K562 (cell line): ENCODE measurements around the gene LYPD5. TPM values are rescaled to one million over a fixed set of nuclear protein-coding genes. Genes with fewer than 3 reads are reported as not detected.

Source experiments
- ATAC-seq: fragments of 200-7000 bp; cut with Tn5 transposase; 3 replicates; pipeline ENCODE4 v1.9.1; 2020; ENCODE audit warnings: moderate library complexity
- BruUV-seq: library from RNA; stranded (reverse); fragments of 400-500 nt; replicated peaks from 2 replicates; lab custom pipeline; 2021; lab: Mats Ljungman, UMichigan
- CTCF ChIA-PET: fragments of 300-600 bp; formaldehyde crosslinking; extraction: SDS; loops from one replicate; lab custom pipeline; 2021; ENCODE audit warnings: low intra/inter-chr PET ratio; lab: Yijun Ruan, JAX
- POLR2A ChIA-PET: fragments of 300-600, 350-650 bp; sonication (Branson Sonifier 250); formaldehyde crosslinking; extraction: SDS; loops from one replicate; lab custom pipeline; 2021; ENCODE audit warnings: antibody characterized with exemption, inconsistent platforms; lab: Yijun Ruan, JAX
- DNase-seq, 4 experiments: peaks; one replicate each; pipeline versions ENCODE4 v3.0.0 to v3.0.0-alpha.2; 2011 to 2018; ENCODE audit warnings: low spot score in 3 of 4, mixed read lengths in 3 of 4; ENCODE audit errors: extremely low read depth in 1 of 4
- FAIRE-seq: peaks from 2 replicates; lab custom pipeline; 2011; peaks lifted over from hg19 to GRCh38; lab: Jason Lieb, UNC
- H2AFZ ChIP-seq: 2 replicates; pipeline ENCODE4 v1.6.0; 2011; ENCODE audit warnings: low read depth, low read length, control low read depth, inconsistent platforms
- H3K27ac ChIP-seq: fragments of 200-600 bp; 3 replicates; pipeline ENCODE4 v1.8.0; 2011; ENCODE audit warnings: low read depth, mild to moderate bottlenecking, control low read depth, inconsistent platforms, low read length, moderate library complexity, mixed read lengths; ENCODE audit errors: extremely low read depth
- H3K27me3 ChIP-seq, 2 experiments: fragments of 300-600 bp in 1 of 2; 2 replicates in 1 of 2; 3 replicates in 1 of 2; pipeline versions ENCODE4 v1.6.0 to v1.8.0; 2011; ENCODE audit warnings: inconsistent platforms in 2 of 2, low read length in 2 of 2, mild to moderate bottlenecking in 1 of 2, mixed read lengths in 1 of 2, moderate library complexity in 1 of 2; ENCODE audit not compliant: control insufficient read depth in 2 of 2, insufficient read depth in 2 of 2
- H3K36me3 ChIP-seq: fragments of 300-600 bp; 3 replicates; pipeline ENCODE4 v1.8.0; 2011; ENCODE audit warnings: mild to moderate bottlenecking, low read length, inconsistent platforms; ENCODE audit not compliant: control insufficient read depth, insufficient read depth
- H3K4me1 ChIP-seq, 2 experiments: fragments of 200-600 bp in 1 of 2; replicated peaks in 1 of 2; 2 replicates in 1 of 2; 3 replicates in 1 of 2; pipeline versions ENCODE4 v1.5.1 to v1.8.0; 2011; ENCODE audit warnings: inconsistent platforms in 2 of 2, low read length in 2 of 2, mild to moderate bottlenecking in 1 of 2, mixed read lengths in 1 of 2, moderate library complexity in 1 of 2; ENCODE audit not compliant: control insufficient read depth in 2 of 2, insufficient read depth in 2 of 2
- H3K4me2 ChIP-seq: 2 replicates; pipeline ENCODE4 v1.6.1; 2011; ENCODE audit warnings: low read length, control low read depth, inconsistent platforms, mixed read lengths; ENCODE audit not compliant: insufficient read depth
- H3K4me3 ChIP-seq: fragments of 200-600 bp; sonication (generic), shearing (Covaris generic); 2 replicates; pipeline ENCODE4 v1.5.1; 2016; ENCODE audit warnings: control low read depth, inconsistent platforms
- H3K79me2 ChIP-seq: fragments of 200-600 bp; 3 replicates; pipeline ENCODE4 v1.8.0; 2011; ENCODE audit warnings: low read length, inconsistent platforms; ENCODE audit not compliant: control insufficient read depth, insufficient read depth
- H3K9ac ChIP-seq, 2 experiments: 2 replicates each; pipeline versions ENCODE4 v1.6.0 to v1.6.1; 2011; ENCODE audit warnings: low read depth in 2 of 2, low read length in 2 of 2, control low read depth in 1 of 2, inconsistent platforms in 1 of 2, mild to moderate bottlenecking in 1 of 2, mixed read lengths in 1 of 2; ENCODE audit not compliant: insufficient read depth in 1 of 2
- H3K9me1 ChIP-seq: one replicate; pipeline ENCODE4 v1.6.0; 2011; ENCODE audit warnings: inconsistent platforms, mild to moderate bottlenecking, low read length, moderate library complexity; ENCODE audit not compliant: control insufficient read depth, insufficient read depth
- H3K9me3 ChIP-seq: replicated peaks from 2 replicates; pipeline ENCODE4 v1.5.1; 2011; ENCODE audit warnings: low read depth, low read length, inconsistent platforms; ENCODE audit not compliant: control insufficient read depth, insufficient read depth
- H4K20me1 ChIP-seq: replicated peaks from 2 replicates; pipeline ENCODE4 v1.6.1; 2011; ENCODE audit warnings: low read length, inconsistent platforms, mixed read lengths; ENCODE audit not compliant: control insufficient read depth, insufficient read depth
- CHD2 ChIP-seq: IDR thresholded peaks from 2 replicates; pipeline ENCODE4 v1.6.1; 2011; ENCODE audit warnings: low read depth, low read length
- DACH1 ChIP-seq: fragments of 450-650 bp; IDR thresholded peaks from 2 replicates; pipeline ENCODE4 v1.6.1; 2018; ENCODE audit not compliant: partially characterized antibody
- KLF6 ChIP-seq: fragments of 250-450 bp; sonication (Bioruptor Pico); IDR thresholded peaks from 2 replicates; pipeline ENCODE4 v1.4.0; 2020; ENCODE audit warnings: mild to moderate bottlenecking, moderate library complexity, borderline replicate concordance
- NFXL1 ChIP-seq: fragments of 450-650 bp; formaldehyde crosslinking; IDR thresholded peaks from 2 replicates; pipeline ENCODE4 v1.4.0; 2021; ENCODE audit warnings: mild to moderate bottlenecking
- POLR2AphosphoS2 ChIP-seq: IDR thresholded peaks from 2 replicates; pipeline ENCODE4 v1.6.1; 2012; ENCODE audit warnings: low read length, improper control_type of control experiment
- PTBP1 ChIP-seq: fragments of 200-400 bp; formaldehyde crosslinking; IDR thresholded peaks from 2 replicates; pipeline ENCODE4 v1.6.1; 2017; ENCODE audit warnings: low read depth, low read length
- RFX1 ChIP-seq: fragments of 450-650 bp; IDR thresholded peaks from 2 replicates; pipeline ENCODE4 v1.6.1; 2016; ENCODE audit warnings: mild to moderate bottlenecking, moderate library complexity
- ZNF3 ChIP-seq: fragments of 250-450 bp; sonication (Bioruptor Pico); IDR thresholded peaks from 2 replicates; pipeline ENCODE4 v1.5.0; 2021; ENCODE audit warnings: mild to moderate bottlenecking, moderate library complexity
- WGBS: fragments of 100-300 bp; shearing (Covaris generic); methylation state at CpG from one replicate; pipeline ENCODE4 v1.1.6; 2016; ENCODE audit warnings: low coverage, mixed read lengths; ENCODE audit not compliant: insufficient coverage; ENCODE audit errors: missing lambda C conversion rate; 5-methylcytosine and 5-hydroxymethylcytosine counted together
- in situ Hi-C: fragments of 300-500 bp; cut with MboI; formaldehyde crosslinking; loops from 4 replicates; pipeline ENCODE4 v1.15.0; 2018; ENCODE audit warnings: inconsistent platforms, mixed read lengths
- intact Hi-C: fragments of 100-400 bp; cut with micrococcal nuclease; formaldehyde crosslinking; loops from 2 replicates; pipeline ENCODE4 v1.14.2; 2022
- polyA plus RNA-seq, 8 experiments: library from polyadenylated mRNA; depleted of rRNA in 4 of 8; stranded (reverse) in 5 of 8; unstranded in 3 of 8; fragments of >200 nt; fragmentation: Nextera tagmentation in 2 of 8; fragmentation: Illumina TruSeq in 1 of 8; extraction: Ambion mirVana in 2 of 8; extraction: Trizol in 1 of 8; gene quantifications; 2 replicates each; pipeline versions ENCODE4 v1.2.1 to v1.2.3, GENCODE V29; 2011 to 2014; ENCODE audit warnings: inconsistent platforms in 1 of 8, missing spikeins in 1 of 8
- total RNA-seq, 7 experiments: library from RNA; depleted of rRNA in 6 of 7; stranded (reverse); fragments of >200 nt in 6 of 7; fragmentation: Illumina TruSeq in 2 of 7; extraction: Trizol in 2 of 7; gene quantifications; 2 replicates each; pipeline versions ENCODE4 v1.2.1 to v1.2.3, GENCODE V29; 2011 to 2021; ENCODE audit warnings: low replicate concordance in 1 of 7
- TF ChIP-seq, protein P1 (sequence below): sonication (generic); formaldehyde crosslinking; IDR thresholded peaks from 2 replicates; pipeline ENCODE4 v1.8.0; 2022; ENCODE audit warnings: mild to moderate bottlenecking, missing genetic modification reagents
- TF ChIP-seq, protein P2 (sequence below): fragments of 450-650 bp; IDR thresholded peaks from 2 replicates; pipeline ENCODE4 v1.6.1; 2016; ENCODE audit warnings: mild to moderate bottlenecking, moderate library complexity

LYPD5 gene
- total and polyA plus RNA-seq, 9 of the 15 experiments (the other 6 are each of a cell fraction or from before 2014, with no cell fraction given), result 0.03 to 0.22 (median 0.10) TPM; not detected in 3

DNA sequence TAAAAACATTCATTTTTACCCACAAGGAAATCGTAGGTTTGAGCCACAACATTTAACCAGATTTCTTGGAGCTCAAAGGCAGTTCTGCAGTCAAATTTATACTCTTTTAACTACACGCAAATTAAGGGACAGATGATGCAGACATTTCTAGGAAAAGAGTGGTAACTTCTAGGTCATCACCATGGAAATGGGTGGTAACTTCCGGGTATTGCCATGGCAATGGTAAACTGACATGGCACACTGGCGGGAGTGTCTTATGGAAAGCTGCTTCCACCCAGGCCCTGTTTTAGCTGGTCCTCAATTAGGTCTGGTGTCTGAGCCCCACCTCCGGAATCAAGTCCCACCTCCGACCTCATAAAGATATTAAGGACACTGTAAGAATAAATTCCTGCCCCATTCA, 10.4 kb upstream of the LYPD5 start (continued):
- no peak for TF ChIP-seq KLF6
- peak; percentile 77 for TF ChIP-seq RFX1
- no peak for TF ChIP-seq ZNF3 (CRISPR knock-in tag)

DNA sequence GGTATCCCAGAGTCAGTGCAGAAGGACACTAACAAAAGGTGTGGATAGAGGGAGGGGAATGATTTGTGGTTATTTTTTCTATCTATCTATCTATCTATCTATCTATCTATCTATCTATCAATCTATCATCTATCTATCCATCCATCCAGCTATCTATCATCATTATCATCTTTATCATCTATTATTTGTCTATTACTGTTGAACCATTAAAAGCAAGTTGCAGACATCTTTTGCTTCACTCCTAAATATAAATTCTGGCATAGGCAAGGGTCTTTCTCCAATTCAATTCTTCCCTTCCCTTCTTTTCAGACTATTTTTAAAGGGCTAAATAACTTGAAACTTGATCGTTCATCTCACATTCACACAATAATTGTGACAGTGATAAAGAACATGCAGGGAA, 10.0 kb upstream of the LYPD5 start:
- no peaks in the 10 kb centered on the region for H3K9me1 ChIP-seq
- TF ChIP-seq PTBP1 (no peak), CHD2 (no peak), DACH1 (peak; percentile 78), NFXL1 (CRISPR knock-in tag) (no peak), POLR2AphosphoS2 (no peak)
- TF ChIP-seq, protein P1, sequence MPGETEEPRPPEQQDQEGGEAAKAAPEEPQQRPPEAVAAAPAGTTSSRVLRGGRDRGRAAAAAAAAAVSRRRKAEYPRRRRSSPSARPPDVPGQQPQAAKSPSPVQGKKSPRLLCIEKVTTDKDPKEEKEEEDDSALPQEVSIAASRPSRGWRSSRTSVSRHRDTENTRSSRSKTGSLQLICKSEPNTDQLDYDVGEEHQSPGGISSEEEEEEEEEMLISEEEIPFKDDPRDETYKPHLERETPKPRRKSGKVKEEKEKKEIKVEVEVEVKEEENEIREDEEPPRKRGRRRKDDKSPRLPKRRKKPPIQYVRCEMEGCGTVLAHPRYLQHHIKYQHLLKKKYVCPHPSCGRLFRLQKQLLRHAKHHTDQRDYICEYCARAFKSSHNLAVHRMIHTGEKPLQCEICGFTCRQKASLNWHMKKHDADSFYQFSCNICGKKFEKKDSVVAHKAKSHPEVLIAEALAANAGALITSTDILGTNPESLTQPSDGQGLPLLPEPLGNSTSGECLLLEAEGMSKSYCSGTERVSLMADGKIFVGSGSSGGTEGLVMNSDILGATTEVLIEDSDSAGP (CRISPR knock-in tag), result no peak
- TF ChIP-seq, protein P2, sequence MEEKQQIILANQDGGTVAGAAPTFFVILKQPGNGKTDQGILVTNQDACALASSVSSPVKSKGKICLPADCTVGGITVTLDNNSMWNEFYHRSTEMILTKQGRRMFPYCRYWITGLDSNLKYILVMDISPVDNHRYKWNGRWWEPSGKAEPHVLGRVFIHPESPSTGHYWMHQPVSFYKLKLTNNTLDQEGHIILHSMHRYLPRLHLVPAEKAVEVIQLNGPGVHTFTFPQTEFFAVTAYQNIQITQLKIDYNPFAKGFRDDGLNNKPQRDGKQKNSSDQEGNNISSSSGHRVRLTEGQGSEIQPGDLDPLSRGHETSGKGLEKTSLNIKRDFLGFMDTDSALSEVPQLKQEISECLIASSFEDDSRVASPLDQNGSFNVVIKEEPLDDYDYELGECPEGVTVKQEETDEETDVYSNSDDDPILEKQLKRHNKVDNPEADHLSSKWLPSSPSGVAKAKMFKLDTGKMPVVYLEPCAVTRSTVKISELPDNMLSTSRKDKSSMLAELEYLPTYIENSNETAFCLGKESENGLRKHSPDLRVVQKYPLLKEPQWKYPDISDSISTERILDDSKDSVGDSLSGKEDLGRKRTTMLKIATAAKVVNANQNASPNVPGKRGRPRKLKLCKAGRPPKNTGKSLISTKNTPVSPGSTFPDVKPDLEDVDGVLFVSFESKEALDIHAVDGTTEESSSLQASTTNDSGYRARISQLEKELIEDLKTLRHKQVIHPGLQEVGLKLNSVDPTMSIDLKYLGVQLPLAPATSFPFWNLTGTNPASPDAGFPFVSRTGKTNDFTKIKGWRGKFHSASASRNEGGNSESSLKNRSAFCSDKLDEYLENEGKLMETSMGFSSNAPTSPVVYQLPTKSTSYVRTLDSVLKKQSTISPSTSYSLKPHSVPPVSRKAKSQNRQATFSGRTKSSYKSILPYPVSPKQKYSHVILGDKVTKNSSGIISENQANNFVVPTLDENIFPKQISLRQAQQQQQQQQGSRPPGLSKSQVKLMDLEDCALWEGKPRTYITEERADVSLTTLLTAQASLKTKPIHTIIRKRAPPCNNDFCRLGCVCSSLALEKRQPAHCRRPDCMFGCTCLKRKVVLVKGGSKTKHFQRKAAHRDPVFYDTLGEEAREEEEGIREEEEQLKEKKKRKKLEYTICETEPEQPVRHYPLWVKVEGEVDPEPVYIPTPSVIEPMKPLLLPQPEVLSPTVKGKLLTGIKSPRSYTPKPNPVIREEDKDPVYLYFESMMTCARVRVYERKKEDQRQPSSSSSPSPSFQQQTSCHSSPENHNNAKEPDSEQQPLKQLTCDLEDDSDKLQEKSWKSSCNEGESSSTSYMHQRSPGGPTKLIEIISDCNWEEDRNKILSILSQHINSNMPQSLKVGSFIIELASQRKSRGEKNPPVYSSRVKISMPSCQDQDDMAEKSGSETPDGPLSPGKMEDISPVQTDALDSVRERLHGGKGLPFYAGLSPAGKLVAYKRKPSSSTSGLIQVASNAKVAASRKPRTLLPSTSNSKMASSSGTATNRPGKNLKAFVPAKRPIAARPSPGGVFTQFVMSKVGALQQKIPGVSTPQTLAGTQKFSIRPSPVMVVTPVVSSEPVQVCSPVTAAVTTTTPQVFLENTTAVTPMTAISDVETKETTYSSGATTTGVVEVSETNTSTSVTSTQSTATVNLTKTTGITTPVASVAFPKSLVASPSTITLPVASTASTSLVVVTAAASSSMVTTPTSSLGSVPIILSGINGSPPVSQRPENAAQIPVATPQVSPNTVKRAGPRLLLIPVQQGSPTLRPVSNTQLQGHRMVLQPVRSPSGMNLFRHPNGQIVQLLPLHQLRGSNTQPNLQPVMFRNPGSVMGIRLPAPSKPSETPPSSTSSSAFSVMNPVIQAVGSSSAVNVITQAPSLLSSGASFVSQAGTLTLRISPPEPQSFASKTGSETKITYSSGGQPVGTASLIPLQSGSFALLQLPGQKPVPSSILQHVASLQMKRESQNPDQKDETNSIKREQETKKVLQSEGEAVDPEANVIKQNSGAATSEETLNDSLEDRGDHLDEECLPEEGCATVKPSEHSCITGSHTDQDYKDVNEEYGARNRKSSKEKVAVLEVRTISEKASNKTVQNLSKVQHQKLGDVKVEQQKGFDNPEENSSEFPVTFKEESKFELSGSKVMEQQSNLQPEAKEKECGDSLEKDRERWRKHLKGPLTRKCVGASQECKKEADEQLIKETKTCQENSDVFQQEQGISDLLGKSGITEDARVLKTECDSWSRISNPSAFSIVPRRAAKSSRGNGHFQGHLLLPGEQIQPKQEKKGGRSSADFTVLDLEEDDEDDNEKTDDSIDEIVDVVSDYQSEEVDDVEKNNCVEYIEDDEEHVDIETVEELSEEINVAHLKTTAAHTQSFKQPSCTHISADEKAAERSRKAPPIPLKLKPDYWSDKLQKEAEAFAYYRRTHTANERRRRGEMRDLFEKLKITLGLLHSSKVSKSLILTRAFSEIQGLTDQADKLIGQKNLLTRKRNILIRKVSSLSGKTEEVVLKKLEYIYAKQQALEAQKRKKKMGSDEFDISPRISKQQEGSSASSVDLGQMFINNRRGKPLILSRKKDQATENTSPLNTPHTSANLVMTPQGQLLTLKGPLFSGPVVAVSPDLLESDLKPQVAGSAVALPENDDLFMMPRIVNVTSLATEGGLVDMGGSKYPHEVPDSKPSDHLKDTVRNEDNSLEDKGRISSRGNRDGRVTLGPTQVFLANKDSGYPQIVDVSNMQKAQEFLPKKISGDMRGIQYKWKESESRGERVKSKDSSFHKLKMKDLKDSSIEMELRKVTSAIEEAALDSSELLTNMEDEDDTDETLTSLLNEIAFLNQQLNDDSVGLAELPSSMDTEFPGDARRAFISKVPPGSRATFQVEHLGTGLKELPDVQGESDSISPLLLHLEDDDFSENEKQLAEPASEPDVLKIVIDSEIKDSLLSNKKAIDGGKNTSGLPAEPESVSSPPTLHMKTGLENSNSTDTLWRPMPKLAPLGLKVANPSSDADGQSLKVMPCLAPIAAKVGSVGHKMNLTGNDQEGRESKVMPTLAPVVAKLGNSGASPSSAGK, result no peak
- no peaks in the 10 kb centered on the region for H3K27me3 ChIP-seq
- BruUV-seq, result no TSS peak
- H3K36me3 ChIP-seq, result no peaks in the 10 kb centered on the region
- no peaks in the 10 kb centered on the region for H3K9me3 ChIP-seq
- no peaks in the 10 kb centered on the region for H3K79me2 ChIP-seq
- CTCF ChIA-PET, result no interaction called here
- ATAC-seq, result no peak
- in situ Hi-C loops, result no loop called here
- no peaks in the 10 kb centered on the region for H4K20me1 ChIP-seq
- POLR2A ChIA-PET, result interaction anchor here (0.8 kb wide), 1 partner anchor 212 kb away, joined by 3 read pairs; no protein-coding TSS in a partner anchor
- H2AFZ ChIP-seq, result no peak overlapping the region
- no peak for DNase-seq
- no peaks in the 10 kb centered on the region; a peak in 2 of 5 replicates for H3K4me1 ChIP-seq
- no peak overlapping the region for H3K4me3 ChIP-seq
- no peak overlapping the region for H3K27ac ChIP-seq
- intact Hi-C loops, result no loop called here
- FAIRE-seq, result no peak
- H3K4me2 ChIP-seq, result no peak overlapping the region
- H3K9ac ChIP-seq, result no peak overlapping the region
- WGBS, result 13% methylated on average over 1 of the region's 1 CpG
